Vagina (tissue), 2 donors: ENCODE data around the gene CES4A.

Experiments used
- POLR2A ChIP-seq, 2 donors: fragments of 450-650 bp; IDR thresholded peaks; one replicate each; pipeline ENCODE4 v1.6.1; 2017; ENCODE audit warnings: antibody characterized with exemption in 2 of 2, mild to moderate bottlenecking in 2 of 2, moderate library complexity in 2 of 2
- POLR2AphosphoS5 ChIP-seq, 2 donors: sonication (generic); formaldehyde crosslinking; IDR thresholded peaks; one replicate each; pipeline ENCODE4 v1.9.0; 2017; ENCODE audit warnings: antibody characterized with exemption in 2 of 2, mild to moderate bottlenecking in 2 of 2, low read depth in 1 of 2; ENCODE audit not compliant: insufficient read depth in 1 of 2
- TF ChIP-seq, protein P1 (sequence below), 3 experiments: fragments of 450-650 bp in 2 of 3; fragments of 200-600 bp in 1 of 3; sonication (generic) in 1 of 3; IDR thresholded peaks; one replicate each; pipeline ENCODE4 v1.5.1; 2017 to 2019; ENCODE audit warnings: antibody characterized with exemption in 3 of 3, mild to moderate bottlenecking in 2 of 3, moderate library complexity in 2 of 3

DNA sequence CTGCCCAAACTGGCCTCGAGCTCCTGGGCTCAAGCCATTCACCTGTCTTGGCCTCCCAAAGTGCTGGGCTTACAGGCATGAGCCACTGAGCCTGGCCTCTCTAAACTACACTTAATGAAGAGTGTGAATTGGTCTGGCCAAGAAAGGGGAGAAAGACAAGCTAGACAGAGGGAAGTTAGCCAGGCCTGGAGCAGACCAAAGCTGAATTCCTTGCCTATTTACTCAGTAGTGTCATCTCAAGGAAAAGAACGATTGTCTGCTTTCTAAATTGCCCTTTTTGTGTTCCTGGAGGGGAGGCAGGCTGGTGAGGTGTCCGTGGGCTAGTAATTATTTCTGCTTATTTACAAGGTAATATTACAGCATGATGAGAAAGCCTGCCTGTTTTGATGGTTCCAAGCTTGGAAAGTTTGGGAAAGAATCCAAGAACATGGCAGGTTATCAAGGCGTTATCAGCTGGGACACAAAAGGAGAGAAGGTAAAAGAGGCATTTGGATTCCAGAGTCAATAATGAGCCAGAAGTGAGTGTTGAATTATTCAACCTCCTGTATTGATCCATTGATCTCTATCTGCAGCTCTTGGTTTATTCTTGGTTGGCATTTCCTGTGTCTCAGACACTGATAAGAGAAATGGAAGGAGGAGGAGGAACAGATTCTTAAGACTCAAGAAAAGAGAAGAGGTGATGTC lies 34.3 kb downstream of the CES4A start:
- TF ChIP-seq, protein P1, sequence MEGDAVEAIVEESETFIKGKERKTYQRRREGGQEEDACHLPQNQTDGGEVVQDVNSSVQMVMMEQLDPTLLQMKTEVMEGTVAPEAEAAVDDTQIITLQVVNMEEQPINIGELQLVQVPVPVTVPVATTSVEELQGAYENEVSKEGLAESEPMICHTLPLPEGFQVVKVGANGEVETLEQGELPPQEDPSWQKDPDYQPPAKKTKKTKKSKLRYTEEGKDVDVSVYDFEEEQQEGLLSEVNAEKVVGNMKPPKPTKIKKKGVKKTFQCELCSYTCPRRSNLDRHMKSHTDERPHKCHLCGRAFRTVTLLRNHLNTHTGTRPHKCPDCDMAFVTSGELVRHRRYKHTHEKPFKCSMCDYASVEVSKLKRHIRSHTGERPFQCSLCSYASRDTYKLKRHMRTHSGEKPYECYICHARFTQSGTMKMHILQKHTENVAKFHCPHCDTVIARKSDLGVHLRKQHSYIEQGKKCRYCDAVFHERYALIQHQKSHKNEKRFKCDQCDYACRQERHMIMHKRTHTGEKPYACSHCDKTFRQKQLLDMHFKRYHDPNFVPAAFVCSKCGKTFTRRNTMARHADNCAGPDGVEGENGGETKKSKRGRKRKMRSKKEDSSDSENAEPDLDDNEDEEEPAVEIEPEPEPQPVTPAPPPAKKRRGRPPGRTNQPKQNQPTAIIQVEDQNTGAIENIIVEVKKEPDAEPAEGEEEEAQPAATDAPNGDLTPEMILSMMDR (IDR thresholded peaks at IDR 0.05): no peak
- TF ChIP-seq POLR2A (IDR thresholded peaks at IDR 0.05) (no peak), POLR2AphosphoS5 (IDR thresholded peaks at IDR 0.05; ENCODE audit: insufficient read depth in 1 of 2, low read depth in 1 of 2) (no peak)
